Fibroblast of peridontal ligament (primary cell): ENCODE data around the gene SRRT.

Experiments used
- DNase-seq: peaks from one replicate; pipeline ENCODE4 v3.0.0-alpha.2; 2010; ENCODE audit errors: extremely low read depth

Gene SRRT, protein sequence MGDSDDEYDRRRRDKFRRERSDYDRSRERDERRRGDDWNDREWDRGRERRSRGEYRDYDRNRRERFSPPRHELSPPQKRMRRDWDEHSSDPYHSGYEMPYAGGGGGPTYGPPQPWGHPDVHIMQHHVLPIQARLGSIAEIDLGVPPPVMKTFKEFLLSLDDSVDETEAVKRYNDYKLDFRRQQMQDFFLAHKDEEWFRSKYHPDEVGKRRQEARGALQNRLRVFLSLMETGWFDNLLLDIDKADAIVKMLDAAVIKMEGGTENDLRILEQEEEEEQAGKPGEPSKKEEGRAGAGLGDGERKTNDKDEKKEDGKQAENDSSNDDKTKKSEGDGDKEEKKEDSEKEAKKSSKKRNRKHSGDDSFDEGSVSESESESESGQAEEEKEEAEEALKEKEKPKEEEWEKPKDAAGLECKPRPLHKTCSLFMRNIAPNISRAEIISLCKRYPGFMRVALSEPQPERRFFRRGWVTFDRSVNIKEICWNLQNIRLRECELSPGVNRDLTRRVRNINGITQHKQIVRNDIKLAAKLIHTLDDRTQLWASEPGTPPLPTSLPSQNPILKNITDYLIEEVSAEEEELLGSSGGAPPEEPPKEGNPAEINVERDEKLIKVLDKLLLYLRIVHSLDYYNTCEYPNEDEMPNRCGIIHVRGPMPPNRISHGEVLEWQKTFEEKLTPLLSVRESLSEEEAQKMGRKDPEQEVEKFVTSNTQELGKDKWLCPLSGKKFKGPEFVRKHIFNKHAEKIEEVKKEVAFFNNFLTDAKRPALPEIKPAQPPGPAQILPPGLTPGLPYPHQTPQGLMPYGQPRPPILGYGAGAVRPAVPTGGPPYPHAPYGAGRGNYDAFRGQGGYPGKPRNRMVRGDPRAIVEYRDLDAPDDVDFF

DNA sequence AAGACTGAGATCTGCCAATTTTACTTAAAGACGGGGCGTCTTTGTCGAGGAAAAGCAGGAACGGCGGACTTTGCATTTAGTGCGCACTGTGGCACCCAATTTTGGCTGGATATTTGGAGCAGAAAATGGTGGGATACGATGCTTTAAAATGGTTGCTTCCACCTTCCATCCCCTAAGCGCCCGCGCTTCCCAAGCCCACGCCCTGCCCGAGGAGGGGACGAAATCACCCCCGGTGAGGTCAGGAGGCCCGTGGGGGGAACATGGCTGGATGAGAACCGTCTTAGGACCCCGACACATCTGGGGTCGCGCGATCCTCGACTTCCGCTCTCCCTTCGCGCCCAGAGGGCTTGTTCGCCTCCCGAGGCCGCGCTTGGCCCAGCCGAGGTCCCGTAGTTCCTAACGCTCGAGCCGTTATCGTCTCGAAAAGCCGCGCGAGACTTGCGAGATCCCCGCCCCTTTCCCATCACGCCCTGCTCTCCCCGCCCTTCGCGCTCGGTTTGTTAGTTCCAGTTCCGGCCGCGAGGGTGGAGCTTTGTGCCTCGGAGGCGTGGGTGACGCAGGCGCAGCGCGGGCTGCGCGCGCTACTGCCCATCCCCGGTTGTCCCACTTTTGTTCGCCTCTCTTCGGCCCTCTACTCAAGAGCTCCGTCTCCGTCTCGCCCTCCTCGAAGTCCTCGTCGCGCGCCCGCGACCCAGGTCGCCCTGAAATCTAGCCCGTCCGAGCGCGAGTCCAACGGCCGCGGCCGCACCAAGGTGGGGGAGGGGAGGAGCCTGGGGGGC is at the start of gene SRRT:
Gene SRRT, plus strand, starts transcription at position 527 of the 779 bp plus-strand sequence. CDS start 488 bp downstream, outside the sequence.
- DNase-seq, result peak; percentile 97

DNA sequence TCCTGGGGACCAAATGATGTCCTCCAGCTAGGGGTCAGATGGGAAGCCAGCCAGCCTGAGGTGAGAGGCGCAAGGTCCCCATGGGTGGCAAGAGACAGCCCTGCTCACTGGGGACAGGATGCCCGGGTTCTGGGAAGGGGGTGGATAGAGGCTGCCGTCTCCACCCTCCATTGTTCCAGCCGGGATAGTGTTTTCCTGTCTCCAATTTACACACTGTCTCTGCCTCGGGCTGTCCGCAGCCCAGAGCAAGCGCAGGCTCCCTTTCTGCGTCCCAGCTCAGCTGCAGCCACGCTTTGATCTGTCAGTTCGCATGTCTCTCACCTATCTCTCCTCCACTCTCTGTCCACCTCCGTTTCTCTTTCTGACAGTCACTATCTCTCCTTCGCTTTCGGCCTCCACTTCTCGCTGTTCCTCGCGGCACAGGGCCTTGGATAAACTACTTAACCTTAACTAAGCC is 49.7 kb upstream of the SRRT start:
- DNase-seq, result no peak

DNA sequence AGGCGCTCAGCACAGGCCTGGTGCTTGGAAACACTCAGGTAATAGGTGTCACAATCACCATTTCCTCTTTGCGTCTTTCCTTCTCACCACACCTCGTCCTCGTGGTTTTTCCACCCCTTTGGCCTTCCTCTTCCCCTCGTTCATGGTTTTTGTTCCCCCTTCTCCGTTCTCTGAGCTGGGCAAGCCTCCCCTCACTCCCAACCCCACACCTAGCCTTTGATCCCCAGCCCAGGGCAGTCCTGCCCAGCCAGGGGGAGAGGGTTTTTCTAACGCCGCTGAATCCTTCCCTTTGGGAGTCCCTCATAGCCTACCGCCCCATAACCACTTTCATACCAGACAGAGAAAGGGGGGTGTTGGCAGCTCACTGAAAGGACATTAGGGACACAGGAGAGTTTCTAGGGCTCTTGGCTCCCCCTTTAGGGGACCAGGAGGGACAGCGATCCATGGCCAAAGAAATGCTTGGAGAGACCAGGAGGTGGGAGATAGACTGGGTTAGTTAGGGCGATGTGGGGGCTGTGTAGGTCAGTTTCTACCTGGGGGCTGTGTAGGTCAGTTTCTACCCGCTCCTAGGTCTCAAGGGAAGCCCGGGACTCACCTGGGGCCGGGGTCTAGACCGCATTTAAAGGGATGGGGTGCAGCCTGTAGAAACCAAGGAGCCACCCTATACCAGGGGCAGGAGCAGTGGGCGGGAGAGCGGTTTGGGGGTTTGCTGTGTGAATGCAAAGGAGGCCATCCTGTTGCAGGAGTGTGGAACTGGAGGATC is 49.0 kb upstream of the SRRT start:
- DNase-seq, result peak; percentile 67

DNA sequence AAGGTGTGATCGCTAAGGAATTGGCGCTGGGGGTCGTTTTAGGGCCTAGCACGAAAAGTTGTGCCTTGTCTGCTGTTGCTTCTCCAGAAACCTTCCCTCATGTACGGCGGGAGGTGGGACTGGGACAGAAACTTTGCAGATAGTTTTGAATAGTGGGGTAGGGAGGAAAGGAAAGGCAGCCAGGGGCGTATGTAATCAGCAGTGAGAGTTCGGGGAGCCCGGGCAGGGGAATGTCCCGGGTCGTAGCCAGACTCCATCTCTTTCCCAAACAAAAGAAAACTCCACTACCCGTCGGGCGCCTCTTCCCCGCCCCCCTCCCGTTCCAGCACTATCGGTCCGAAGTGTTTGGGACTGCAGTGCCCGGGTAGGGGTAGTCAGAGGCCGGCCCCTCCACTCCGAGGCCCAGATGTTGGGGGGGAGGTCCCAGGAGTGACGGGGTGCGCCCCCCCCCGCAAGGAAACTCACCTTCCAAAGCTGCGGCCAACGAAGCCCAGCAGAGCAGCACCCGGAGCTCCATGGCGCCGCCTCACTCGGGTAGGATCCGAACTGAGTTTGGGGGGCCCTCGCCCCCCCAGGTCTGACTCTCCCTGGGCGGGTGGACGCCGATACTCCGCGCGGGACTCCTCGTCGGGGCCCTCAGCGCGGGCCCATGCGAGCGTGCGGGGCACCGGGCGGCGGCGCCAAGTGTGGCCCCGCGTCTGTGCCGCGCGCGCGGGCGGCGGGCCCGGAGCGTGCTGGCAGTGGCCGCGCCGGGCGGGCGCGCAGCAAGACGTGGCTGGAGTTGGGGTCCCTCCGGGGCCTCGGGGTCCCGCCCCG is 48.2 kb upstream of the SRRT start:
- DNase-seq, result no peak

DNA sequence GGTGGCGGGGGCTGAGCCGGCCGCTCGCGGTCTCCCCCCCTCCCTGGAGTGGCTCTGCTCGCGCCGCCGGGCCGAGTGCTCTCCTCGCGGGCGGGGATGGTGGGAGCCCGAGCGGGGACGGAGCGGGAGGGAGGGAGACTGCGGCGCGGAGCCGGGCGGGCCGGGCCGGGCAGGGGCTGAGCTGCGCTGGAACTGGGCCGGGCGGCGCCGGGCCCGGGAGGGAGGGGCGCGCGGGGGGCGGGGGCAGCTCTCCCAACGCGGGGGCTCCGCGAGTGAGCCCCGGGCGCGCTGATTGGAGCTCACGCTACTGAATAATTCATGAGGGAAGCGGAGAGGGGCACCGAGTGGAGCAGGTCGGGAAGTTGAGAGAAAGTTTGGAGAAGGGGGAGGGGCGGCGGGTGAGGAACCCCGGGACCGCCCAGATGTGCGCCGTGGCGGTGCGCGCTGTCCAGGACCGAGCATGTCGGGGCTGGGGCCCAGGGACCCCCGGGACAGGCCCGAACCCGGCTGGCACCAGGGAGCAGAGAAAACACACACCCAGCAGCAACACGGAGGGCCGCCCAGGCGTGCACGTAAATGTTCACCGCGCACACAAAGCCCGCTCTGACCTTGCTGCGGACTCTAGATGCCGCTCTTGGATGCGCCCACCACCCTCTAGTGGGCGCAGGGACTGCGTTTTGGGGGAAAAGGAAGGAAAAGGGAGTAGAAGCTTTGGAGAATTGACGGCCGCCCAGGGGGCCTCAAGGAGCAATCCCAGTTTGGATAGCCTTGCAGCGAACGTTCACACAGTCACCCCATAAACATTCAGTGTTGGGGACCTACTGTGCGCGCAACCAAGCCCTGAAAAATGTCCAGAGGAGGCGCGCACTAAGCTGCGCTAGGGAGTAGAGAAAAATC is 47.3 kb upstream of the SRRT start, which contains the start of gene EPHB4:
Gene EPHB4, minus strand, starts transcription at position 194 of the 897 bp plus-strand sequence. CDS start 493 bp downstream, outside the sequence.
- peak; percentile 87 for DNase-seq

DNA sequence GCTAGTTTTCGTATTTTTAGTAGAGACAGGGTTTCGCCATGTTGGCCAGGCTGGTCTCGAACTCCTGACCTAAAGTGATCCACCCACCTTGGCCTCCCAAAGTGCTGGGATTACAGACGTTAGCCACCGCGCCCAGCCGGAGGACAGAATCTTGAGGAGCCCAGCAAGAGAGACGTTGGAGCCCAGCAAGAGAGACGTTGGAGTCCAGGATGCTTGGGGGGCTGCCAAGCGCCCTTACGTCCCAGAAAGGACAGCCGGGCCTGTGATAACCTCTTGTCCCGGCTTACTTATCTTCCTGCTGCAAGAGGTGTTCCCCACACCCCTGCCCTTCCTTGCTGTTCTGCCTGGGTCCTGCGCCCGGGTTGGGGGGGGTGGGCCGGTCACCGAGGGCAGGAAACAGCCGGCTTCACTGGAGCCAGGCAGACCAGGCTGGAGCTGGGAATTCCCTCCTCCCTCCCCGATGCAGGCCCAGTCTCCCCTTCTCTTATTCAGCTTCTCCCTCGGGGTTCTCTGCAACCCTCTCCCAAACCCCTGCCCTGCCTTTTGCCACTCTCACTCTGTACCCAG is 45.7 kb upstream of the SRRT start:
- no peak for DNase-seq

DNA sequence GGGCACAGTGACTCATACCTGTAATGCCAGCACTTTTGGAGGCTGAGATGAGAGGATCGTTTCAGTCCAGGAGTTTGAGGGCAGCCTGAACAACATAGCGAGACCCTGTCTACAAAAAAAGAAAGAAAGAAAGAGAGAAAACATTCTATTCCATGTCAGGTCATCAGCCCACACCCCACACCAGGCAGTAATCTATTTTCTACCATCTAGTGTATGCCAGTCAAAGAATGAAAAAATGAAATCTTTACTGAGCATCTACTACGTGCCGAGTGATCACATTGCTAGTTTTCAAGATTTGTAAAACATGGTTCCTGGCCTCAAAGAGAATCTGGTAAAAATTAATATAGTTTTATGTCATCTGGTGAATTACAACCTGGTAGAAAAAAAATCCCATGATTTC is 44.5 kb upstream of the SRRT start:
- DNase-seq, result no peak

DNA sequence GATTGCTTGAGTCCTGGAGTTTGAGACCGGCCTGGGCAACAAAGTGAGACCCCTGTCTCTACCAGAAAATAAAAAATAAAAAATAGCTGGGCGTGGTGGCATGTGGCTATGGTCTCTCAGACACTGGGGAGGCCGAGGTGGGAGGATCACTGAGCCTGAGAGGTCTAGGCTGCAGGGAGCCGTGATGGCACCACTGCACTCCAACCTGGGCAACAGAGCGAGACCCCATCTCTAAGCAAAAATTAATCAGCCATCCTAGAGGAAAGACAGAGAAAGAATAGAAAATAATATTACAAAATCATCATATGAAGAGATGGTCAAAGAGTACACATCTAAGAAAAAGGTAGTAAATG is 42.6 kb upstream of the SRRT start:
- DNase-seq, result no peak

DNA sequence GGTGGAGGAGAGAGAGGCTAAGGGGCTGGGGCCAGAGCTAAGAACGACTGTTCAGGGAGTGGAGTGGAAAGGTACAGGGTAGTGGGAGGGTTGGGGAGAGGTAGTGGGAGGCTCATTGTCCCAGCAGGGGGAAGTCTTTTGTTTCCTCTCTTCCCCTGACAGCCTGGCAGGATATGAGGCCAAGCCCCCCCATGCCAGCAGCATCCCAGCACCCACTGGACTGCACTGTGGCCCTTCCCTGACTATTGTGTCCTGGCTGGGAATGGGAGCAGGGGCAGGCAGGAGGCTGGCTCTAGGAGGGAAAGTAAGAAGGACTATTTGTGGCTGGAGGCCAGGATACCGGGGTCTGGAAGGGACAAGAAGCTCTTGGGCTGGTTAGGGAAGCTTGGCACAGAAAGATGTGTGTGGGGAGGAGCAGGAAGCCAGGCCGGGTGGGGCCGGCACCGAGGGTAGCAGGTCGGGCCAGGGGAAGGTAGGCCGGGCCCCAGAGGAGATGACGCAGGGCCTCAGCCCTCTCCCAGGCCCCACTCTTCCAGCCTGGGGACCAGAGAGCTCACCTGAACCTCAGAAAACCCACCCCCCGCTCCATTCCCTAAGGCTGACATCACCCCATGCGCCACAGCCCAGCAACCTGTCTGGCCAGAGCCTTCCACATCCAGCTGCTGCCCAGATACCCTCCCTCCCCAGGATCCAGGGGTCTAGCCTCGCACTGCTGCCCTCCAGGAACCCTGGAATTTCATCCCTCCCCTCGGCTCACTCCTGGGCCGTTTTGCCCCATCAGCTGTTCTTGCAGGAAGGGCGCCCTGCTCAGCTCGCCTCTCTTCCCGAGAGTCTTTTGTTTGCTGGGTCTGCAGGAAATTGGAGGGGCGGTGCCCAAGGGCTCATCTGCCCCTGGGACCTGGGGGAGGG is 38.7 kb upstream of the SRRT start:
- no peak for DNase-seq

DNA sequence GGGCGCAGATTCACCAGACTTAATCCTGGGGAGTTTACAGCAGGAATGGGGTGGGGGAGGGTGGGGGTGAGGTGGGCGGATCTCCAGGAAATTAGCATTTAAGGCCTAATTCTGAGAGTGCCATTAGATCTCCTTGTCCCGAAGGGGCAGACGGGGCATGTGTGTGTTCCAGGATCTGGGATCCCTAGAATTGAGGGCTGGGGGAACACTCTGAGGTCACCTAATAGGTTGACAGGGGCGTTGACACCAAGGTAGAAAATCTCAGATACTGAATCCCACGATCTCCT is 38.1 kb upstream of the SRRT start:
- DNase-seq, result no peak

DNA sequence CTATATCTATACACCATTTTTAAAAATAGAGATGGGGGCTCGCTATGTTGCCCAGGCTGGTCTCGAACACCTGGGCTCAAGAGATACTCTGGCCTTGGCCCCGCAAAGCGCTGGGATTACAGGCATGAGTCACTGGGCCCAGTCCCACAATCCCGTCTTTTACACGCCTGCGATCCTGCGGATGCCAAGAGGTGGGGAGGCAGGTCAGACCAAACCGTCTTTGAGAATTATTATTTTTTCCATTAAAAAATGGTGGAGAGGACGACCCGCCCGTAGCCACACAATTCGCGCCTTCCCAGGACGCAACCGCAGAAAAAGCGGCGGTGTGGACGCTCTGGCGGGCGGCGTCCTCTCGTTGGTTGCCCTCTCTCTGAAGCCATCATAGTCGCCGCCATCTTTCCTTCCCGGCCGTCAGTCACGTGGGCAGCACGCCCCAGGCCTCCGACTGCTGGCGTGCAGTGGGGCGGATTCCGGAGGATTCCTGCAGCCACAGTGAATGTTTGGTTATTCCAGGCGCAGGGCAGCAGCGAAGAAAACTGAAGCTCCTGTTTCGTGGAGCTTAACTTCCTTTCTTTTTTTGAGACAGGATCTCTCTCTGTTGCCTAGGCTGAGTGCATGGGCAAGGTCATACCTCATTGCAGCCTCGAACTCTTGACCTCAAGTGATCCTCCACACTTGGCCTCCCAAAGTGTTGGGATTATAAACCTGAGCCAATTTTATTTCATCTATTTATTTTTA is 37.6 kb upstream of the SRRT start:
- peak; percentile 88 for DNase-seq

DNA sequence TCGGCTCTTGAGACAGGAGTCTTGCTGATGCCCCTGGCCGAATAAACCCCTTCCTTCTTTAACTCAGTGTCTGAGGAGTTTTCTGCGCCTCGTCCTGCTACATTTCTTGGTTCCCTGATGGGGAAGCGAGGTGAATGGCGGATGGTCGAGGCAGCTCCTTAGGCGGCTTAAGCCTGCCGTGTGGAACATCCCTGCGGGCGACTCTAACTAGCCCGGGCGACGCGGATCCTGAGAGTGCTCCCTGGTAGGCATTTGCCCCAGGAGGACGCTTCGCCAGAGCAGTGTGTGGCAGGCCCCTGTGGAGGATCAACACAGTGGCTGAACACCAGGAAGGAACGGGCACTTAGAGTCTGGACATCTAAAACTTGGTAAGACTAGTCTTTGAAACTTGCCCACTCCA is 35.5 kb upstream of the SRRT start:
- no peak for DNase-seq

DNA sequence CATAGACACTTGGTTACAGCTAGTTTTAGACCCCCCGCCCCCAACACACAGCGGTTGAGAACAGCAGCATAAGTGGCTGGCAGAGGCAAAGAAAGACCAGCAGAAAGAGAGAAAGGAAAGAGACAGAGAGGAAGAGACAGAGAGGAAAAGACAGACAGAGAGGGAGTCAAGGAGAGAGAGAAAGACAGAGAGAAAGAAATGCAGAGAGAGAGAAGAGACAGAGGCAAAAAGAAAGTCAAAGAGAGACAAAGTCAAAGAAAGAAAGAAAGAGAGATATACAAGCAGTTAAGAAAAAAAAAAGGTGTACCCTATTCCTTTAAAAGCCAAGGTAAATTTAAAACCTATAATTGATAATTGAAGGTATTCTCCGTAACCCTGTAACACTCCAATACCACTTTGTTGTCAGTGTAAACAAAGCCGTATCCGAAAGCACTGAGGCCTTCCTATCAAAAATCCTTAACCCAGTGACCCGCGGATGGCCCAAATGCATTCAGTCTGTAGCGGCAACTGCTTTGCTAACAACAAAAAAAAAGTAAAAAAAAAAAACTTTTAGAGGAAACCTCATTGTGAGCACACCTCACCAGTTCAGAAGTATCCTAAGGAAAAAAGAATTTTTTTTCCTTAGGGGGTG is 34.3 kb upstream of the SRRT start:
- no peak for DNase-seq

DNA sequence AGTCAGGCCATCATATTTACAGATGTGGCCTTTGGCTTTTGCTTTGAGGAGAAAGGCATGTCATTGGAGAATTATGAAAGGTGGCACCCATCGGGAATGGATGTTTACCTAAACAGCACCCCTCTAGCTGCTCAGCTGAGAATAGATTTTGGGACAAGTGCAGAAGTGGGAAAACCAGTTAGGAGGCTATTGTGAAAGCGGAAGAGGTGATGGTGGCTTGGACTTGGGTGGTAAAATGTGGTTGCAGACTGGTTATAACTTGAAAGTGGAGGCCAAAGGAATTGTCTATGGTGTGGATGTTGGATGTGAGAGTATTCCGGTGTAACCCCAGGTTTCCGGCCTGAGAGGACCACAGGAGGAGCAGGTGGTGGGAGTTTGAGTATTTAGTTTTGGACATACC is 27.5 kb upstream of the SRRT start:
- DNase-seq, result no peak

DNA sequence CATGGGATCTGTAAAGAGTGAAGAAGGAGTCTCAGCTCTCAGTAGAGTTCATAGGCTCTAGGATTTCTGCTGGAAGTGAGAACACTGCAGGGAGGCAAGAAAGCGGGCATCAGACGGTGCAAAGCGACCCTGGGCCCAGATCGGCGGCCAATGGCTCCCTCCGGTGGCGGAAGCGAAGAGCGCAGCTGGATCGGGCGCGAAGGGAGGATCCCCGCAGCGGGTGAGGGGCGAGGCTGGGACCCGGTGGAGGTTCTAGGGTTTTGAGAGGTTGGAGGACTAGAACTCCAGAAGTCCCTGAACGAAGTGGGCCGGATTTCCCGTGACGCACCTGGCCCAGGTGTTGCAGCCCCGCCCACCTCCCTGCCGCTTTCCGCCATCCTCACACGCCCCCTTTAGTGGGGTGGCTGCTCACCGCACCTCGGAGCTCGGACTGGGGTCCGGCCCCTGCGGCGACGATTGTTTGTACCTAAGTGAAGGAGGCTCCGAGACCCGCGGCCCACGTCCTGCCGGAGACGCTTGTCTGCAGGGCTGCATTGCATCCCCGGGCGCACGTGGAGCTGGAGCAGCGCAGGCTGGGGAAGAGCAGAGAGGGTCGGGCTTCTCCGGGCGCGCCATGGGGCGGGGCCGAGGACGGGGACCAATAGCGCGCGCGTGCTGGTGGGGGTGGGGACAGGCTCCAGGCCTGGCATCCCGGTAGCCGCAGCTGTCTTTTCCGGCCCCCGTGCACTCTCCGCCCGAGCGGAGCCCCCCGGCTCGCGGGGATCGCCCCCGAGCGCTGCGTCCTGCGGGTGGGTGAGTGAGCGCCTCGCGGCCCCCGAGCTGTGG is 22.6 kb upstream of the SRRT start, which contains the start of gene SLC12A9:
Gene SLC12A9, plus strand, starts transcription at position 666 of the 825 bp plus-strand sequence. CDS start 1,485 bp downstream, outside the sequence.
- DNase-seq, result peak; percentile 80
